OCI-LY1 (cell line): ENCODE data around the gene CPN1.
"Not testable (repeated sequence)": the region's sequence is repeated elsewhere in the genome, so short reads cannot be mapped to it uniquely, and the experiment has no call there.

ENCODE experiments used
- CTCF ChIP-seq: fragments of 200-600 bp; sonication (generic), shearing (Covaris generic); IDR thresholded peaks from 2 replicates; pipeline ENCODE4 v1.5.1; 2017; ENCODE audit warnings: mild to moderate bottlenecking, antibody characterized with exemption, low read length, moderate library complexity, mixed read lengths
- EZH2 ChIP-seq: fragments of 200-600 bp; sonication (generic), shearing (Covaris generic); IDR thresholded peaks from 2 replicates; pipeline ENCODE4 v1.8.0; 2017; ENCODE audit warnings: borderline replicate concordance, mixed run types, mild to moderate bottlenecking, antibody characterized with exemption, low read length, moderate library complexity, mixed read lengths

GRCh38 chr10:100086708-100087107, 5.0 kb upstream of the CPN1 start:
- not testable (repeated sequence) for TF ChIP-seq CTCF, EZH2
